HEK293 (cell line): ENCODE data around the gene NFYB.

Experiments
- CTCF ChIP-seq: fragments of 450-650 bp; formaldehyde crosslinking; IDR thresholded peaks from 2 replicates; pipeline ENCODE4 v1.5.1; 2016; ENCODE audit warnings: missing biosample characterization, missing genetic modification characterization
- OVOL3 ChIP-seq: fragments of 450-650 bp; formaldehyde crosslinking; IDR thresholded peaks from 2 replicates; pipeline ENCODE4 v1.5.1; 2016; ENCODE audit warnings: missing biosample characterization, missing genetic modification characterization
- TF ChIP-seq, protein P1 (sequence below): fragments of 450-650 bp; formaldehyde crosslinking; IDR thresholded peaks from 2 replicates; pipeline ENCODE4 v1.5.1; 2016; ENCODE audit warnings: missing biosample characterization, missing genetic modification characterization

DNA sequence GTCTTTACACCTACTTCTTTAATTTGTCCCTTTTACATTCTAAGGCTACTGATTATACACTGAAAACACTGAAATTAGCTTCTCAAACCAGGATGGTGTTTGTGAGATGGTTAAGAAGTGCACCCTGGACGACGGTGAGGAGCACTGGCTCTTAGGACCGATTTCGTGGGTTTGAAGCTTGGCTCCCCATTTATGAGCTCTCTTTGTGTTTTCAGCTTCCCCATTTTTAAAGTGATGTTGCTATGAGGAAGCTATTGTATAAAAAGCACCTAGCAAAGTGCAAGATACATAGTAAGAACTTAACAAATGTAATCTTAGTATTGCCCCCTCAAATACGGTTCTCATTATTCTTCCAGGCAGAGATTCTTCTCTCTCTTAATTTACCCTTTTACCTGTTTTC, 4.7 kb downstream of the NFYB start:
- TF ChIP-seq CTCF (tag by site-specific recombination) (no peak), OVOL3 (tag by site-specific recombination) (no peak)
- TF ChIP-seq, protein P1, sequence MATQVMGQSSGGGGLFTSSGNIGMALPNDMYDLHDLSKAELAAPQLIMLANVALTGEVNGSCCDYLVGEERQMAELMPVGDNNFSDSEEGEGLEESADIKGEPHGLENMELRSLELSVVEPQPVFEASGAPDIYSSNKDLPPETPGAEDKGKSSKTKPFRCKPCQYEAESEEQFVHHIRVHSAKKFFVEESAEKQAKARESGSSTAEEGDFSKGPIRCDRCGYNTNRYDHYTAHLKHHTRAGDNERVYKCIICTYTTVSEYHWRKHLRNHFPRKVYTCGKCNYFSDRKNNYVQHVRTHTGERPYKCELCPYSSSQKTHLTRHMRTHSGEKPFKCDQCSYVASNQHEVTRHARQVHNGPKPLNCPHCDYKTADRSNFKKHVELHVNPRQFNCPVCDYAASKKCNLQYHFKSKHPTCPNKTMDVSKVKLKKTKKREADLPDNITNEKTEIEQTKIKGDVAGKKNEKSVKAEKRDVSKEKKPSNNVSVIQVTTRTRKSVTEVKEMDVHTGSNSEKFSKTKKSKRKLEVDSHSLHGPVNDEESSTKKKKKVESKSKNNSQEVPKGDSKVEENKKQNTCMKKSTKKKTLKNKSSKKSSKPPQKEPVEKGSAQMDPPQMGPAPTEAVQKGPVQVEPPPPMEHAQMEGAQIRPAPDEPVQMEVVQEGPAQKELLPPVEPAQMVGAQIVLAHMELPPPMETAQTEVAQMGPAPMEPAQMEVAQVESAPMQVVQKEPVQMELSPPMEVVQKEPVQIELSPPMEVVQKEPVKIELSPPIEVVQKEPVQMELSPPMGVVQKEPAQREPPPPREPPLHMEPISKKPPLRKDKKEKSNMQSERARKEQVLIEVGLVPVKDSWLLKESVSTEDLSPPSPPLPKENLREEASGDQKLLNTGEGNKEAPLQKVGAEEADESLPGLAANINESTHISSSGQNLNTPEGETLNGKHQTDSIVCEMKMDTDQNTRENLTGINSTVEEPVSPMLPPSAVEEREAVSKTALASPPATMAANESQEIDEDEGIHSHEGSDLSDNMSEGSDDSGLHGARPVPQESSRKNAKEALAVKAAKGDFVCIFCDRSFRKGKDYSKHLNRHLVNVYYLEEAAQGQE (tag by site-specific recombination), result no peak
